HUES64 (cell line): ENCODE data around the gene SLC39A7.

Experiments used
- H3K27ac ChIP-seq: 2 replicates; pipeline ENCODE4 v1.7.0; 2013; ENCODE audit warnings: low read depth, low read length, inconsistent platforms
- H3K27me3 ChIP-seq: 2 replicates; pipeline ENCODE4 v1.6.1; 2013; ENCODE audit warnings: mild to moderate bottlenecking, low read length; ENCODE audit not compliant: insufficient read depth
- H3K36me3 ChIP-seq: 2 replicates; pipeline ENCODE4 v1.6.1; 2013; ENCODE audit warnings: mild to moderate bottlenecking, low read length; ENCODE audit not compliant: insufficient read depth
- H3K4me1 ChIP-seq: 2 replicates; pipeline ENCODE4 v1.6.1; 2013; ENCODE audit warnings: mild to moderate bottlenecking, low read length, moderate library complexity; ENCODE audit not compliant: insufficient read depth
- H3K4me3 ChIP-seq: 2 replicates; pipeline ENCODE4 v1.5.1; 2013; ENCODE audit warnings: mild to moderate bottlenecking, low read length, moderate library complexity
- H3K9ac ChIP-seq: 2 replicates; pipeline ENCODE4 v1.6.1; 2013; ENCODE audit warnings: mild to moderate bottlenecking, low read depth, low read length
- H3K9me3 ChIP-seq: 2 replicates; pipeline ENCODE4 v1.6.1; 2013; ENCODE audit warnings: low read depth, low read length; ENCODE audit not compliant: insufficient read depth
- WGBS: fragments of 150-250, 120-280 bp; methylation state at CpG from one replicate; pipeline ENCODE4 v1.1.7; 2013; ENCODE audit warnings: missing lambda C conversion rate; 5-methylcytosine and 5-hydroxymethylcytosine counted together

The SLC39A7 gene

GRCh38 chr6:33181141-33181540 lies 19.5 kb upstream of the SLC39A7 start:
- peaks cover 3% of the 10 kb centered on the region for H3K27me3 ChIP-seq
- 89% methylated on average over 7 of the region's 7 CpGs for WGBS
- H3K9me3 ChIP-seq: no peaks in the 10 kb centered on the region
- H3K4me3 ChIP-seq: no peak overlapping the region
- no peak overlapping the region for H3K9ac ChIP-seq
- no peak overlapping the region for H3K27ac ChIP-seq
- H3K36me3 ChIP-seq: no peaks in the 10 kb centered on the region
- H3K4me1 ChIP-seq: 0 out of 2 replicates have a peak, but pooled peaks cover 4% of the 10 kb centered on the region

GRCh38 chr6:33183071-33183683 lies 17.5 kb upstream of the SLC39A7 start:
- Histone ChIP-seq H3K27me3 (peaks cover 9% of the 10 kb centered on the region), H3K36me3 (no peaks in the 10 kb centered on the region), H3K4me3 (no peak overlapping the region), H3K4me1 (0 out of 2 replicates have a peak, but pooled peaks cover 4% of the 10 kb centered on the region), H3K27ac (no peak overlapping the region), H3K9ac (no peak overlapping the region), H3K9me3 (no peaks in the 10 kb centered on the region)
- 91% methylated on average over 5 of the region's 5 CpGs for WGBS

- Histone ChIP-seq H3K9ac (no peak overlapping the region; the same call in 1 of the 2 replicates), H3K4me1 (0 out of 2 replicates have a peak, but pooled peaks cover 4% of the 10 kb centered on the region), H3K4me3 (no peak overlapping the region), H3K27me3 (peaks cover 17% of the 10 kb centered on the region), H3K9me3 (no peaks in the 10 kb centered on the region), H3K27ac (no peak overlapping the region), H3K36me3 (no peaks in the 10 kb centered on the region)
- WGBS: 75% methylated on average over 8 of the region's 9 CpGs
Observed at GRCh38 chr6:33185190-33185589, 15.5 kb upstream of the SLC39A7 start.

GRCh38 chr6:33185654-33186187 lies 14.9 kb upstream of the SLC39A7 start:
- H3K27ac ChIP-seq: no peak overlapping the region
- no peaks in the 10 kb centered on the region for H3K36me3 ChIP-seq
- H3K4me3 ChIP-seq: no peak overlapping the region
- H3K27me3 ChIP-seq: peaks cover 19% of the 10 kb centered on the region
- H3K9ac ChIP-seq: no peak overlapping the region
- H3K4me1 ChIP-seq: 0 out of 2 replicates have a peak, but pooled peaks cover 4% of the 10 kb centered on the region
- H3K9me3 ChIP-seq: no peaks in the 10 kb centered on the region
- WGBS: 75% methylated on average over 4 of the region's 4 CpGs

- Histone ChIP-seq H3K36me3 (no peaks in the 10 kb centered on the region), H3K4me1 (0 out of 2 replicates have a peak, but pooled peaks cover 7% of the 10 kb centered on the region), H3K9me3 (no peaks in the 10 kb centered on the region), H3K27ac (no peak overlapping the region), H3K4me3 (no peak overlapping the region), H3K9ac (no peak overlapping the region), H3K27me3 (peaks cover 39% of the 10 kb centered on the region)
- WGBS: 76% methylated on average over 1 of the region's 1 CpG
Observed at GRCh38 chr6:33187809-33188208, 12.9 kb upstream of the SLC39A7 start.

DNA sequence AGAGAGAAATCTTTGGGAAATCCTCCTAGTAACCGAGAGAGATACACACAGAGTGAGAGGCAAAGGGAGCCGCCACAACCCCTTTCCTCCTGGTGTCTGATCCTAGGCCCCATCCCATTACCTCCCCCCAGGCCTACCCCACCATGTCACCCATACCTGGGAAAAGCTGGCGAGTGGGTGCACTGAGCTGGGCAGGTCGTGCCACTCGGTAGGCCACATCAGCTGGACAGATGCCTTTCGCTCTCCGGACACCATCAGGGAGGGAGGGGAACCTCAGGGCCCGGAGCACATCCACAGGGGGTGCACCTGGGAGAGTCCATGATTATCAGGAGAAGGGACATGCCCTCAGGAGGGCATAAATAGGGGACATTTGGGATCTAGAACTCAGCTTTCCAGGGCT lies 11.5 kb upstream of the SLC39A7 start:
- WGBS: 76% methylated on average over 8 of the region's 8 CpGs
- no peak overlapping the region for H3K4me3 ChIP-seq

GRCh38 chr6:33189625-33190448 lies 10.8 kb upstream of the SLC39A7 start:
- H3K27me3 ChIP-seq: peaks cover 46% of the 10 kb centered on the region
- 0 out of 2 replicates have a peak, but pooled peaks cover 7% of the 10 kb centered on the region for H3K4me1 ChIP-seq
- H3K9ac ChIP-seq: no peak overlapping the region
- peaks cover 4% of the 10 kb centered on the region; the same call in 1 of the 2 replicates for H3K36me3 ChIP-seq
- H3K4me3 ChIP-seq: no peak overlapping the region
- H3K27ac ChIP-seq: no peak overlapping the region
- 77% methylated on average over 7 of the region's 7 CpGs for WGBS
- H3K9me3 ChIP-seq: no peaks in the 10 kb centered on the region

More for the DNA sequence above, 11.5 kb upstream of the SLC39A7 start:
- 0 out of 2 replicates have a peak, but pooled peaks cover 7% of the 10 kb centered on the region for H3K4me1 ChIP-seq
- H3K9me3 ChIP-seq: no peaks in the 10 kb centered on the region
- H3K27me3 ChIP-seq: peaks cover 46% of the 10 kb centered on the region
- no peak overlapping the region for H3K9ac ChIP-seq
- H3K36me3 ChIP-seq: peaks cover under 1% of the 10 kb centered on the region; the same call in 1 of the 2 replicates
- no peak overlapping the region for H3K27ac ChIP-seq

DNA sequence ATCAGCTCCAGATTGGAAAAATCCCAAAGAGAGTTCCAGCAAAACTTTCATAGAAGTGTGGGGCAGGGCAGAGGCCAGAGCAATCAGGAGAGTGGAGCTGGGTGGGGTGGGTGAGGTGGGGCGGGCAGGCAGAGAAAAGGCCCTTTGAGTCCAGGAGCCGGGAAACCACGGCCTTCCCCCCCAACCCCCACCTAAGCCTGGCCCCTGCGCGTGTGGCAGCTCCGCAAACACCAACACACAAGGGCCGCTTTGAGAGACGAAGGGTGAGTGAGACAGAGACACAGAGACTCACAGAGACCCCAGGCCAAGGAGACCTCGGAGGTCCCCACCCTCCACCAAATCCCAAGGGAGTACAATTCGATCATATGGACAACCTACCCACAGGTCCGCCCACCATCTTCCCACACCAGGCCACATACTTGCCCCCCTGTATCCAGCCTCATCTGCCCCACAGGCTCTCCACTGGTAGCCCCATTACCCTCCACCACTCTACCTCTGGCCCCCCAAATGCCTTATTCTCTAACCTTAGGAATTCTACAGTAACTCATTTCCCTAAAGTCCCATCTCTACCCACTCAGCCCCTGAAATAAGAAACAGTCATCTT lies 10.1 kb upstream of the SLC39A7 start:
- H3K9me3 ChIP-seq: no peaks in the 10 kb centered on the region
- no peak overlapping the region for H3K9ac ChIP-seq
- peaks cover 46% of the 10 kb centered on the region for H3K27me3 ChIP-seq
- H3K4me3 ChIP-seq: no peak overlapping the region
- 86% methylated on average over 11 of the region's 11 CpGs for WGBS
- H3K27ac ChIP-seq: no peak overlapping the region
- H3K4me1 ChIP-seq: 0 out of 2 replicates have a peak, but pooled peaks cover 4% of the 10 kb centered on the region
- peaks cover 11% of the 10 kb centered on the region for H3K36me3 ChIP-seq

- Histone ChIP-seq H3K9ac (no peak overlapping the region), H3K4me1 (0 out of 2 replicates have a peak, but pooled peaks cover 4% of the 10 kb centered on the region), H3K4me3 (peak overlapping the region; percentile 65), H3K27me3 (peaks cover 40% of the 10 kb centered on the region), H3K36me3 (peaks cover 19% of the 10 kb centered on the region), H3K27ac (no peak overlapping the region), H3K9me3 (no peaks in the 10 kb centered on the region)
- 67% methylated on average over 8 of the region's 8 CpGs for WGBS
Observed at GRCh38 chr6:33191383-33192104, 9.1 kb upstream of the SLC39A7 start.

DNA sequence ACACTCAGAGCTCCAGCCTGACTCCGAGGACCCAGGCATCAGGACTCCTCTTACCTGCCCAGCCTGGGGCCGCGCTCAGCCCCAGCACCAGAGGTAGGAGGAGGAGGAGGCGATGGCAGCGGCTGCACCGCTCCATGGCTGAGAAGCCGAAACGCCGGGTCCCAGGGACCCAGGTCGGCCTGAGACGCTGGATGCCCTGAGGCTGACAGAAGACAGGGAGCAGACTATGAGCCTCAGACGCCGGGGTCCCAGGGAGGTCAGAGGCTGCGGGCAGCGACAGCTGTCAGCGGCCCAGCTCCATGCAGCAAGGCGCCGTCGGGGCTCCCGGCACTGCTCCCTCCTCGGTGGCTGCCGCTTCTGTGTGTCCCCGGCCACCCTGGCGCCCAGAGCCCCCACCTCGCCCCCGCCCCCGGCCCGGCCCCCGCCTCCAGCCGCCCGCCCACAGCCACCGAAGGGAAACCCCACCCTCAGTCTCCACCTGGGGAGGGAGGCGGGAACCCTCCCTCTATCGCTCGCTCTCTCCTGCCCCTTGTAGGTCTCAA lies 8.5 kb upstream of the SLC39A7 start, which contains the start of gene COL11A2:
COL11A2 (minus strand) TSS at position 363 of the 542 bp plus-strand sequence; CDS start at position 136, 227 bp downstream.
- no peak within 1 kb of the TSS for H3K27ac ChIP-seq
- H3K9me3 ChIP-seq: no peaks in the 10 kb centered on the region
- 0 out of 2 replicates have a peak, but pooled peaks cover 4% of the 10 kb centered on the region for H3K4me1 ChIP-seq
- H3K4me3 ChIP-seq: peak within 1 kb of the TSS; percentile 65
- peaks cover 39% of the 10 kb centered on the region for H3K27me3 ChIP-seq
- H3K36me3 ChIP-seq: peaks cover 24% of the 10 kb centered on the region
- 9% methylated on average over 27 of the region's 35 CpGs for whole genome bisulfite sequencing
- H3K9ac ChIP-seq: peak within 1 kb of the TSS; percentile 58; the same call in 1 of the 2 replicates
